ENCODE data around the gene TTC3.

DNA sequence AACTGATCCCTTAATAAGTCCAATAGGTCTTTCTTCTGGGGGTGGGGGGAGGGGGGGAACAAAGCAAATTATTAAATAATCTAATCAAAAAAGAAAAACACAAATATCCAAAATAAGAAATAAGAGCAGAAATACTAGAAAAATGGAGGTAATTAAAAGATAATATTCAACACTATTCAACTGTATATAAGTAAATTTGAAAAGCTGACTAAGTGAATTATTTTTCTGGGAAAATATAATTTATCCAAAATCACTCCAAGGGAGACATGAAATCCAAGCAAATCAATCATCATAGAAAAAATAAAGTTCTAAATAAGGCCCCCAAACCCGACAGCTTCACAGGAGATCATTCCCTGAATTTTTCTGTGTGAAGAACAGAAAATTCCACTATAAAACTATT is 175.2 kb downstream of the TTC3 start:
- no peak for TF ChIP-seq SP1 (IDR thresholded peaks at IDR 0.05; ENCODE audit: low read depth)
- TF ChIP-seq, protein P1, sequence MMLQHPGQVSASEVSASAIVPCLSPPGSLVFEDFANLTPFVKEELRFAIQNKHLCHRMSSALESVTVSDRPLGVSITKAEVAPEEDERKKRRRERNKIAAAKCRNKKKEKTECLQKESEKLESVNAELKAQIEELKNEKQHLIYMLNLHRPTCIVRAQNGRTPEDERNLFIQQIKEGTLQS (IDR thresholded peaks at IDR 0.05), result no peak
- TF ChIP-seq, protein P2, sequence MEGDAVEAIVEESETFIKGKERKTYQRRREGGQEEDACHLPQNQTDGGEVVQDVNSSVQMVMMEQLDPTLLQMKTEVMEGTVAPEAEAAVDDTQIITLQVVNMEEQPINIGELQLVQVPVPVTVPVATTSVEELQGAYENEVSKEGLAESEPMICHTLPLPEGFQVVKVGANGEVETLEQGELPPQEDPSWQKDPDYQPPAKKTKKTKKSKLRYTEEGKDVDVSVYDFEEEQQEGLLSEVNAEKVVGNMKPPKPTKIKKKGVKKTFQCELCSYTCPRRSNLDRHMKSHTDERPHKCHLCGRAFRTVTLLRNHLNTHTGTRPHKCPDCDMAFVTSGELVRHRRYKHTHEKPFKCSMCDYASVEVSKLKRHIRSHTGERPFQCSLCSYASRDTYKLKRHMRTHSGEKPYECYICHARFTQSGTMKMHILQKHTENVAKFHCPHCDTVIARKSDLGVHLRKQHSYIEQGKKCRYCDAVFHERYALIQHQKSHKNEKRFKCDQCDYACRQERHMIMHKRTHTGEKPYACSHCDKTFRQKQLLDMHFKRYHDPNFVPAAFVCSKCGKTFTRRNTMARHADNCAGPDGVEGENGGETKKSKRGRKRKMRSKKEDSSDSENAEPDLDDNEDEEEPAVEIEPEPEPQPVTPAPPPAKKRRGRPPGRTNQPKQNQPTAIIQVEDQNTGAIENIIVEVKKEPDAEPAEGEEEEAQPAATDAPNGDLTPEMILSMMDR (IDR thresholded peaks at IDR 0.05 in 2 of 3, conservative IDR thresholded peaks at IDR 0.05 in 1 of 3; ENCODE audit: borderline replicate concordance in 1 of 3, insufficient read depth in 1 of 3, low read depth in 2 of 3, low read length in 2 of 3), result no peak
- TF ChIP-seq RAD21 (IDR thresholded peaks at IDR 0.05; ENCODE audit: low read depth), result no peak
- TF ChIP-seq JUND (IDR thresholded peaks at IDR 0.05), result no peak
- TF ChIP-seq, protein P3, sequence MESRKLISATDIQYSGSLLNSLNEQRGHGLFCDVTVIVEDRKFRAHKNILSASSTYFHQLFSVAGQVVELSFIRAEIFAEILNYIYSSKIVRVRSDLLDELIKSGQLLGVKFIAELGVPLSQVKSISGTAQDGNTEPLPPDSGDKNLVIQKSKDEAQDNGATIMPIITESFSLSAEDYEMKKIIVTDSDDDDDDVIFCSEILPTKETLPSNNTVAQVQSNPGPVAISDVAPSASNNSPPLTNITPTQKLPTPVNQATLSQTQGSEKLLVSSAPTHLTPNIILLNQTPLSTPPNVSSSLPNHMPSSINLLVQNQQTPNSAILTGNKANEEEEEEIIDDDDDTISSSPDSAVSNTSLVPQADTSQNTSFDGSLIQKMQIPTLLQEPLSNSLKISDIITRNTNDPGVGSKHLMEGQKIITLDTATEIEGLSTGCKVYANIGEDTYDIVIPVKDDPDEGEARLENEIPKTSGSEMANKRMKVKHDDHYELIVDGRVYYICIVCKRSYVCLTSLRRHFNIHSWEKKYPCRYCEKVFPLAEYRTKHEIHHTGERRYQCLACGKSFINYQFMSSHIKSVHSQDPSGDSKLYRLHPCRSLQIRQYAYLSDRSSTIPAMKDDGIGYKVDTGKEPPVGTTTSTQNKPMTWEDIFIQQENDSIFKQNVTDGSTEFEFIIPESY (IDR thresholded peaks at IDR 0.05; ENCODE audit: extremely low read depth, insufficient replicate concordance, low read length), result no peak
- no peak for TF ChIP-seq EZH2 (IDR thresholded peaks at IDR 0.05)
- no peak for TF ChIP-seq ELF1 (IDR thresholded peaks at IDR 0.05; ENCODE audit: borderline replicate concordance, low read depth)
- no peak for TF ChIP-seq YY1 (IDR thresholded peaks at IDR 0.05; ENCODE audit: extremely low read depth, insufficient replicate concordance, low read depth, low read length)
- TF ChIP-seq FOSL1 (IDR thresholded peaks at IDR 0.05; ENCODE audit: low read depth), result no peak
- TF ChIP-seq POLR2A (IDR thresholded peaks at IDR 0.05; ENCODE audit: borderline replicate concordance, extremely low read depth, insufficient read depth, insufficient read length), result no peak
- no peak for TF ChIP-seq EZH2phosphoT487 (IDR thresholded peaks at IDR 0.05; ENCODE audit: borderline replicate concordance)
- TF ChIP-seq POLR2AphosphoS5 (IDR thresholded peaks at IDR 0.05; ENCODE audit: low read depth, low read length), result no peak
- TF ChIP-seq CEBPB (IDR thresholded peaks at IDR 0.05; ENCODE audit: low read depth), result no peak

All from HCT116 (cell line).